ENCODE measurements around the gene GGT6.

DNA sequence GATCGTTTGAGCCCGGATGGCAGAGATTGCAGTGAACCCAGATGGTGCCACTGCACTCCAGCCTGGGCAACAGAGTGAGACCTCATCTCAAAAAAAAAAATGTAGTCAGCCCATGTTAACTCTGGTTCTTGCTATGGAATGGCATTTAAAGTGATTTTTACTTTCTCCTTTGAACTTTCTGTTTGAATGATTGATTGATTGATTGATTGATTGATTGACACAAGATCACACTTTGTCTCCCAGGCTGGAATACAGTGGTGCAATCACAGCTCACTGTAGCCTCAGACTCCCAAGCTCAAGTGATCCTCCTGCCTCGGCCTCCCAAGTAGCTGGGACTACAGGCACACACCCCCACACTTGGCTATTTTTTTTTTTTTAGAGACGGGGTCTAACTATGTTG is 40.9 kb upstream of the GGT6 start:
- TF ChIP-seq POLR2A (IDR thresholded peaks at IDR 0.05) = no peak
- TF ChIP-seq, protein P1, sequence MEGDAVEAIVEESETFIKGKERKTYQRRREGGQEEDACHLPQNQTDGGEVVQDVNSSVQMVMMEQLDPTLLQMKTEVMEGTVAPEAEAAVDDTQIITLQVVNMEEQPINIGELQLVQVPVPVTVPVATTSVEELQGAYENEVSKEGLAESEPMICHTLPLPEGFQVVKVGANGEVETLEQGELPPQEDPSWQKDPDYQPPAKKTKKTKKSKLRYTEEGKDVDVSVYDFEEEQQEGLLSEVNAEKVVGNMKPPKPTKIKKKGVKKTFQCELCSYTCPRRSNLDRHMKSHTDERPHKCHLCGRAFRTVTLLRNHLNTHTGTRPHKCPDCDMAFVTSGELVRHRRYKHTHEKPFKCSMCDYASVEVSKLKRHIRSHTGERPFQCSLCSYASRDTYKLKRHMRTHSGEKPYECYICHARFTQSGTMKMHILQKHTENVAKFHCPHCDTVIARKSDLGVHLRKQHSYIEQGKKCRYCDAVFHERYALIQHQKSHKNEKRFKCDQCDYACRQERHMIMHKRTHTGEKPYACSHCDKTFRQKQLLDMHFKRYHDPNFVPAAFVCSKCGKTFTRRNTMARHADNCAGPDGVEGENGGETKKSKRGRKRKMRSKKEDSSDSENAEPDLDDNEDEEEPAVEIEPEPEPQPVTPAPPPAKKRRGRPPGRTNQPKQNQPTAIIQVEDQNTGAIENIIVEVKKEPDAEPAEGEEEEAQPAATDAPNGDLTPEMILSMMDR (IDR thresholded peaks at IDR 0.05) = no peak
